GM12875 (cell line): ENCODE data around the gene SOX1.

Experiments used
- H3K4me3 ChIP-seq: one replicate; pipeline ENCODE4 v1.5.1; 2011; ENCODE audit warnings: low read depth, low read length, control low read depth
- CTCF ChIP-seq: IDR thresholded peaks from 2 replicates; pipeline ENCODE4 v1.5.1; 2011; ENCODE audit warnings: low read depth, mild to moderate bottlenecking, control low read depth, inconsistent platforms, low read length, moderate library complexity, borderline replicate concordance; ENCODE audit not compliant: insufficient read depth

Gene SOX1

GRCh38 chr13:112120031-112120373 lies 53.1 kb downstream of the SOX1 start:
- no peak overlapping the region for H3K4me3 ChIP-seq
- no peak for TF ChIP-seq CTCF
